ENCODE results near the gene KRTAP5-7. TPM values are rescaled to one million over a fixed set of nuclear protein-coding genes. Genes with fewer than 3 reads are reported as not detected.
"Not testable (repeated sequence)": the region's sequence is repeated elsewhere in the genome, so short reads cannot be mapped to it uniquely, and the experiment has no call there.

The KRTAP5-7 gene
- total RNA-seq, 1 donor from 2014 or later = not detected

- no peak overlapping the region for H3K4me3 Mint-ChIP-seq (ENCODE audit: unreplicated experiment)
- DNase-seq (ENCODE audit: low spot score) = peak; percentile 30
- H3K9me3 Mint-ChIP-seq (ENCODE audit: low read depth) = peaks cover 10% of the 10 kb centered on the region
- H3K27me3 Mint-ChIP-seq (ENCODE audit: low read depth) = peaks cover 10% of the 10 kb centered on the region
- H3K27ac Mint-ChIP-seq (ENCODE audit: unreplicated experiment) = no peak overlapping the region
- TF ChIP-seq CTCF (IDR thresholded peaks at IDR 0.05) = no peak
- peaks cover 2% of the 10 kb centered on the region for H3K36me3 Mint-ChIP-seq (ENCODE audit: low read depth)
- H3K4me1 Mint-ChIP-seq (ENCODE audit: low read depth) = no peaks in the 10 kb centered on the region
Observed at GRCh38 chr11:71527576-71528210, 626 bp downstream of the KRTAP5-7 start.

- Mint-ChIP-seq H3K9me3 (ENCODE audit: low read depth) (no peaks in the 10 kb centered on the region), H3K4me1 (ENCODE audit: low read depth) (no peaks in the 10 kb centered on the region), H3K27me3 (ENCODE audit: low read depth) (peaks cover 10% of the 10 kb centered on the region), H3K27ac (ENCODE audit: unreplicated experiment) (no peak overlapping the region), H3K4me3 (ENCODE audit: unreplicated experiment) (no peak overlapping the region), H3K36me3 (ENCODE audit: low read depth) (no peaks in the 10 kb centered on the region)
- DNase-seq (ENCODE audit: low spot score) = no peak
- TF ChIP-seq CTCF (IDR thresholded peaks at IDR 0.05) = no peak
Observed at GRCh38 chr11:71530602-71531001, 3.5 kb downstream of the KRTAP5-7 start.

GRCh38 chr11:71532036-71532610, 5.1 kb downstream of the KRTAP5-7 start:
- TF ChIP-seq CTCF (IDR thresholded peaks at IDR 0.05) = no peak
- H3K27me3 Mint-ChIP-seq (ENCODE audit: low read depth) = peaks cover 7% of the 10 kb centered on the region

GRCh38 chr11:71534711-71535608, 7.9 kb downstream of the KRTAP5-7 start:
- not testable (repeated sequence) for H3K36me3 Mint-ChIP-seq (ENCODE audit: low read depth); H3K27me3 Mint-ChIP-seq (ENCODE audit: low read depth); H3K4me3 Mint-ChIP-seq (ENCODE audit: unreplicated experiment); H3K27ac Mint-ChIP-seq (ENCODE audit: unreplicated experiment); DNase-seq (ENCODE audit: low spot score); H3K9me3 Mint-ChIP-seq (ENCODE audit: low read depth); H3K4me1 Mint-ChIP-seq (ENCODE audit: low read depth)

More at GRCh38 chr11:71532036-71532610, 5.1 kb downstream of the KRTAP5-7 start:
- Mint-ChIP-seq H3K36me3 (ENCODE audit: low read depth) (no peaks in the 10 kb centered on the region), H3K4me1 (ENCODE audit: low read depth) (no peaks in the 10 kb centered on the region), H3K4me3 (ENCODE audit: unreplicated experiment) (no peak overlapping the region), H3K9me3 (ENCODE audit: low read depth) (no peaks in the 10 kb centered on the region), H3K27ac (ENCODE audit: unreplicated experiment) (no peak overlapping the region)
- DNase-seq (ENCODE audit: low spot score) = no peak

GRCh38 chr11:71535825-71536224, 8.8 kb downstream of the KRTAP5-7 start:
- Mint-ChIP-seq H3K27me3 (ENCODE audit: low read depth) (peaks cover 2% of the 10 kb centered on the region), H3K9me3 (ENCODE audit: low read depth) (no peaks in the 10 kb centered on the region), H3K36me3 (ENCODE audit: low read depth) (no peaks in the 10 kb centered on the region), H3K4me3 (ENCODE audit: unreplicated experiment) (no peak overlapping the region), H3K27ac (ENCODE audit: unreplicated experiment) (no peak overlapping the region), H3K4me1 (ENCODE audit: low read depth) (no peaks in the 10 kb centered on the region)
- DNase-seq (ENCODE audit: low spot score) = no peak
- TF ChIP-seq CTCF (IDR thresholded peaks at IDR 0.05) = no peak

Data from chondrocyte (in vitro differentiated cells).